Kasumi-1 (cell line): Measurements from ENCODE around the gene MYO5A.

Experiments used
- DNase-seq, 2 experiments: peaks; one replicate each; lab custom pipeline; 2025; lab: John Stamatoyannopoulos, UW

MYO5A gene

GRCh38 chr15:52362497-52362896 lies 166.2 kb downstream of the MYO5A start:
- DNase-seq = no peak

DNA sequence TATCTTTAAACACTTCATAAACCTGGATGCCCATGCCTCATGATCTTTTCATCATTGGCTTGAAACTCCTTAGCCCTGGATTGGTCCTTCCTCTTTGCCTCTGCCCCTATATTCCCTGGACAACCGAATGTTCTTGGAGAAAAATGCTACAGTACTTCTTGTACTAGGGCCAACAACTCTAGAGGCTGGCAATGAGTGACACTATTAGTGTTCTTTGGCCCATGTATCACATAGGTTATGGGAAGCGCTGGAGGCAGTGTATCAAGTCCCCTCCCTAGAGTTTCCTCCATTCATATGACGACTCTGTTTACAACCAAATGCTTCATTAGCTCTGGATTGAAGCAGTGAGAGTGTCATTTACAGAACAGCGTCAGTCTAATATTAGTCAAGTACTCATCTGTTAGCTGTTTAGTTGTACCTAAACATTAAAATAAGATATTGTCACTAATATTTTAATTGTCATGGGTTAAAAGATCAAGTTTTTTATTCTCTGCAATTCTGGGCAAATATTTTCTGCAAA lies 166.6 kb downstream of the MYO5A start:
- DNase-seq = no peak

DNA sequence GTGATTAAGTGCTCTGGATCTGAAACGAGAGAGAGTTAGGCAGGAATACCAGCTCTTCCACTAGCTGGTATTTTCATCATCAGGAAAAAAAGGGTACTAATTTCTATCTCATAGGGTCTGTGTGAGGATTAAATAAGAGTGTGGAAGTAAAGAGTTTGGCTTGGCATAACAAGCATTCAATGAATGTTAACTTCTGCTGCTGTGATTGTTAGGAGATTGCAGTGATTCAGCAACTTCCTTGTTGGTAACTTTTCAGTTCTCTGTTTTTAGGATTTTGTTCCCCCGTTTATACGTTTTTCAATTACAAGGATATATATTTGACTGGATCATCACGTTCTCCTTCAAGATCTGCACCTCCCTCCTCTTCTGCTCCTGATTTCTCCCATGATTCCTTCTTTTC lies 167.2 kb downstream of the MYO5A start:
- DNase-seq = no peak

- no peak for DNase-seq
These were observed 168.2 kb downstream of the MYO5A start for GRCh38 chr15:52360229-52361203.

GRCh38 chr15:52359722-52360121 lies 169.0 kb downstream of the MYO5A start:
- no peak for DNase-seq

GRCh38 chr15:52357949-52358348 lies 170.7 kb downstream of the MYO5A start:
- no peak for DNase-seq

DNA sequence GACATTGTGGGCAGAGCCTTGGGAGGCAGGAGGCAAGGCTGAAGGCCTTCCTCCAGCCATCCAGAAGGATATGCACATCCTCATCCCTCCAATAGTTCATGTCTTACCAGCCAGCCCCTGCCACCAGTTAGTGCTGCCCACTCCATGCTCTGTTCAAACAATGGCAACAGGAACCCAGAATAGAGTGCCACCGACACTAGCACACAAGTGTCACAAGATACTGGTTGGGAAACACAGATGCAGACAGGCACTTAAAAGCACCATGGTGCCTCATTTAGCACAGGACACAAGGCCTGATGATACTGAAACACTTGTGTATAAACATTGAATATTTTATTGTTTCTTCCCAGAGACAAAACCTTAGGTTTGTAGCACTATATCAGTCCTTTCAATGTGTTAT lies 176.6 kb downstream of the MYO5A start:
- no peak for DNase-seq

DNA sequence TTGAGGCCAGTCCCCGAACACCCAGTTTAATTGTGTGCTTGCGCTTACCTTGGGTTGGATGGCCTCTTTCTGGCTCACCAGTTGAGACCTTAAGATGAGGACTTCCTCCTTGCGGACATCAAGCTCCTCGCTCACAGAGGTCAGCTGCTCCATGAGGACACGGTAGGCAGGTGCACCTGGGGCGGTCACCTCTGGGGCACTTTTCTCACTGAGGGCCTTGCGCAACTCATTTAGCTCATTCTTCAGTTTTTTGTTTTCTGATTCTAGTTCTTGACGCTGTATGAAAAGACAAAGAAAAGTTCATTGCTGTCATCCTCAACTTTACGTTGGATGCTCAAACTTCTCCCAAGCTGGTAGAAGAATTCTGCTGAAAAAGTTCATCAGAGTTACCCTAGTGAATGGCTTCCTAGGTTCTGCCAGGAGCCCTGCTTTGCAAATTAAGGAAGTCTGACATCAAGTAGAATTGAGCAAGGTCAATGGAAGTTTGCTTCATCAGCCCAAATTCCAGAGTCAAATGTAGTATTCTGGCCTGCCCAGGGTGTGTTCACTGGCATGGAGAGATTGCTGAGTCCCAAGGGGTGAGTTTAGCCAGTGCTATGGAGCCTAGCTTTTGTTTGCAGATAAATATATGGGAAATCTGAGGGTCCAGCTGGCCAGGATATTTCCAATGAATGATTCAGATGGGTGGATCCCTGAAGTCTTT lies 177.3 kb downstream of the MYO5A start:
- no peak for DNase-seq

DNA sequence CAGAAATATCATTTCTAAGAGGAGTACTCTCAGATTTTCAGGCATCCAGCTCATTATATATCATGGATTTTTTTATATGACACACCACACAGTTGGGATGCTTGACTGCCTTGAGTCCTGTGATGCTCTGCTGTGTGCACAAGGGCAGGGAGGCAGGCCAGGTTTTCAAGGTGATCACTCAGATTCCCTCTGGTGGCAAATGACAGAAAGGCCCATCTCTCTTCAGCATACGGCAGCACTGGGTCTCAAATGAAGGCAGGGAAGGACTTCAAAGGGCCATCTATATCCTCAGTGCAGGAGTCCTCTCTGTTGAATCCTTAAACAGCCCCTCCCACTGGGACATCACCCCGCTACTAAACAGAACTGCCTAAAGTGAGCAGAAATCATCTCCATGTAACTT lies 178.3 kb downstream of the MYO5A start:
- DNase-seq = no peak

GRCh38 chr15:52349052-52349700 lies 179.5 kb downstream of the MYO5A start:
- no peak for DNase-seq

DNA sequence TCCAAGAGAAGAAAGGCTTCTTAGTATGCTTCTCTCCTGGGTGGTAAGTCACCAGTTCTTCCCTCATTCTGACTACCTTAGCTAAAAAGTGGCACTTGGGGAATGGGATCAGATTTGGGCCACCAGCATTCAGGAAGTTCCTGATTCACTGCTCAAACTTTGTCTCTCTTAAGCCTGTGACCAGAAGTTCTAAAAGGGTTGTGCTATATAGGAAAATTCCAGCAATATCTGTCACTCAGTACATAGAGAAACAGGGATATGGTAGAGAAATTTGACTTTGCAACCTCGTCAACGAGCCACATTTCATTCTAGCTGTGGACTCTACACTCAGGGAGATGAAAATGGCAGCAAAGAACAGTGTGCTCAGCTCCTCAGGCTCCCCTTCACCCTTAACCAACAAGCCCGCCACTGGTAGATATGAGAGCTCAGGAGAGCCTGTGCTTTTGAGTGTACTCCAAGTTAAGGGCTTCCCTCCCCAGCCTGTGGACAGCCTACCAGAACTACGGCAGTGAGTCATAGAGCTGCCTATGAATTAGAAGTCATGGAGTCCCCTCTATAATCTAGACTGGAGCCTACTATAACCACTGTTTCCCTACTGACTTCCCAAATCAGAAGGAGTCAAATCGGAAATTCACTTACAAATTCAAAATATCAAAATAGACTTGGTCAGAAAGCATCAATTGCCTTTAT lies 180.5 kb downstream of the MYO5A start:
- DNase-seq = no peak

GRCh38 chr15:52344592-52344991 lies 184.1 kb downstream of the MYO5A start:
- no peak for DNase-seq

DNA sequence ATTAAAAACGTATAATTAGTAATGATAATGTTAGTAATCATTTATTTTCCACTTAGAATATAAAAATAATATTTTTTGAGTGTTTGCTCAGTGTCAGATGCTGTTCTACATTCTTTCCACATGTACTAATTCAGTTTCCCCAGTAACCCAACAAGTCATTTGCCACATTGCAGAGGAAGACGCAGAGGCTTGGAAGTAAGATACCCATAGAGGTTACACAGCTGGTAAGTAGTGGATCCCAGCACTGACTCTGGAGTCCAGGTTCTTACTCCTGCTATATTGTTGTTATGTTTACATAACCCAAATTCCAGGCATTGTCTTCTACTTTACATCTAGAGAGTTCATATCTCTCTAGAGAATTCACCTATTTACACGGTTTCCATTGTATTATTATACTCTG lies 184.8 kb downstream of the MYO5A start:
- DNase-seq = no peak

GRCh38 chr15:52340093-52340492 lies 188.6 kb downstream of the MYO5A start:
- no peak for DNase-seq

- no peak for DNase-seq
These were observed 189.8 kb downstream of the MYO5A start for GRCh38 chr15:52338891-52339290.

DNA sequence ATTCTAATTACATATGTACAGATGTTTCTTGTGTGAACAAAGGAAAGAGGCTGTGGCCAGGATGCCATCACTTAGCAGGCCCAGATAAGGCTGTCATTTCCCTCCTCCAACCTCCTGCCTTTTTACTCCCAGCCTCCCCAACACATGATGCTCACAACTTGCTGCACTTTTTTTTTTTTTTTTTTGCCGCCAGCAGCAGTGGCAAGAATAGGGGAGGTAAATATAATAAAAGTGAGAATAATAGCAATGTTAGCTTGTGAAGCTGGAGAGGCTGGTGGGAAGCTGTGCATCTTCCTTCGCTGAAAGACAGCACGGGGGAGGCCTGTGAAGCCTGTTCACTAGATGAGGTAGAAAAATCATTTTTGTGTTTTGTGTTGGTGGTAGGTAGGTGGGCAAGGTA lies 190.6 kb downstream of the MYO5A start:
- no peak for DNase-seq

DNA sequence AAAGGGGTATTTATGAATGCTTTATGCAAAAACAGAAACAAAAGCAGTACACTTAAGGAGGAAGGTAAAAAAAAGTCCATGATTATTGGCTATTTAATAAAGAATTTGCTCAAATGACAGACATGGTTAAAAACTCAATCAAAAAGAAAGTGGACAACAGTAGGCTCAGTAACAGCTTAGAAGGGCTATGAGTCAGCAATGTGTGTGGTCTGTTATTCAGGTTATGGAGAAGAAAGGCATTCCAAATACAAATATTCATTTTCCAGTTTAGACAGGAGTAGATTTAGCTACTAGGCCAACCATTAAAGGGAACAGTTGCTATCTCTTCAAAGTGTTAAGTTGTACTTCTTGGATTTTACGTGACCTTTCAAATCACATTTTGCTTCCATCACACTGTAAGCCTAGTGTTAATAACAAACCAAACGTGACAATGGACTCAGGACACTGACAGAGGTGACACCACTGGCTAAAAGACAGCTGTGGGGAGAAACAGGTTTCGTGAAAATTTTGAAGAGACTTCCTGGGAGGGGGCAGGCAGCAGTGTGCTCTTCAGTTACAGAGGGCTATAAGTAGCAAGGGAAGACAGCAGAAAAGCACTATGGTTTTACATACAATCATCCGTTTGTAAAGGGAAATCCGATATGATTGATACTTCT lies 191.4 kb downstream of the MYO5A start:
- DNase-seq = no peak

- DNase-seq = no peak
These were observed 192.2 kb downstream of the MYO5A start for GRCh38 chr15:52336529-52336928.

DNA sequence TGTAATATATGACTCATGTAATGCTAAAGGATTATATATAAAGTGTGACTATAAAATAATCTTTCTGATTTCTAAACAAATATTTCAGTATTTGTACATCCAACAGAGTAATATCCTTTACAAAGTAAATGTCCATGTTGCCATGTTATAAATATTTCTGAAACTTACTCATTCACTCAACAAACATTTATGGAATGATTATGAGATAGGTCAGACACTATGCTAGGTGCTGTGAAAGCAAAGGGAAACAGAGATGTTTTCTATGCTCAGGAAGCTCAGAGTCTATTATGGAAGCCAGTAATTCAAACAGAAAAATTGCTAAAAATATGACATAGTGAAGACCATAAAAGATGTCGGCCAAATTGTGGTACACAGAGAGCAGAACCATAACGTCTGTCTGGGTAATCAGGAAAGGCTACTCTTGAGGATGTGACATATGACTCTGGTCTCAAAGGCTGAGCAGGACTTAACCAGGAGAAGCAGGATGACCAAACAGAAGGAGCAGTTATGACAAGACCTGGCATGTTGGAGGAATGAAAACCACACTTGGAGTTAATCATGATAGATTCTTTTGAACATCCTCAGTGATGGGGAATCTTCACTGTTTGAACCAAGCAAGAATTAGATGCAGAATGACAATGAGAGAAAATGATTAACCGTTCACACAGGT lies 194.1 kb downstream of the MYO5A start:
- DNase-seq = no peak

GRCh38 chr15:52331490-52332240 lies 197.0 kb downstream of the MYO5A start:
- DNase-seq = peak; percentile 58
